Measurements from ENCODE around the gene TRAF6.

Gene TRAF6

GRCh38 chr11:36458129-36458915 is 51.8 kb downstream of the TRAF6 start:
- DNase-seq (ENCODE audit: low spot score): no peak

GRCh38 chr11:36456156-36456555 is 53.9 kb downstream of the TRAF6 start:
- no peak for DNase-seq (ENCODE audit: low spot score)

GRCh38 chr11:36455658-36456111 is 54.4 kb downstream of the TRAF6 start:
- DNase-seq (ENCODE audit: low spot score): peak; percentile 36

GRCh38 chr11:36454941-36455631 is 55.0 kb downstream of the TRAF6 start:
- no peak for DNase-seq (ENCODE audit: low spot score)

- no peak for DNase-seq (ENCODE audit: low spot score)
Observed at GRCh38 chr11:36454551-36454940, 55.5 kb downstream of the TRAF6 start.

DNA sequence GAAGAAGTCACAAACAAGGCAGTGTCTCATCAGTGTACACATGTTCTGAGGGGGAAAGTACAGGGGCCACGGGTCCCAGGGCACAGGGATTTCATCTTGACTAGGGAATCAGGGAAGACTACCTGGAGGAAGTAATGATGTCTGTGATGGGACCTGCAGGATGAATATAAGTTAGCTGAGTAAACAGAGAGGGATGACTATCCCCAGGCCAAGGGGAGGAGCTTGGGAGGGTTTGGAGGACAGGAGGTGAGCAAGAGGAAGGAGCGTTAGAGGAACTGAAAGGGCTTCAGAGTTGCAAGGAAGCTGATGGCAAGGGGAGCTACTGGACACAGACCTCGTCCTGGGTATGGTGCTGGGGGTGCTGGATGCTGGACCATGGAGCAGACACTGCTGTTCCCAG is 56.4 kb downstream of the TRAF6 start:
- peak; percentile 16 for DNase-seq (ENCODE audit: low spot score)

- DNase-seq (ENCODE audit: low spot score): no peak
Observed at GRCh38 chr11:36452961-36453360, 57.1 kb downstream of the TRAF6 start.

DNA sequence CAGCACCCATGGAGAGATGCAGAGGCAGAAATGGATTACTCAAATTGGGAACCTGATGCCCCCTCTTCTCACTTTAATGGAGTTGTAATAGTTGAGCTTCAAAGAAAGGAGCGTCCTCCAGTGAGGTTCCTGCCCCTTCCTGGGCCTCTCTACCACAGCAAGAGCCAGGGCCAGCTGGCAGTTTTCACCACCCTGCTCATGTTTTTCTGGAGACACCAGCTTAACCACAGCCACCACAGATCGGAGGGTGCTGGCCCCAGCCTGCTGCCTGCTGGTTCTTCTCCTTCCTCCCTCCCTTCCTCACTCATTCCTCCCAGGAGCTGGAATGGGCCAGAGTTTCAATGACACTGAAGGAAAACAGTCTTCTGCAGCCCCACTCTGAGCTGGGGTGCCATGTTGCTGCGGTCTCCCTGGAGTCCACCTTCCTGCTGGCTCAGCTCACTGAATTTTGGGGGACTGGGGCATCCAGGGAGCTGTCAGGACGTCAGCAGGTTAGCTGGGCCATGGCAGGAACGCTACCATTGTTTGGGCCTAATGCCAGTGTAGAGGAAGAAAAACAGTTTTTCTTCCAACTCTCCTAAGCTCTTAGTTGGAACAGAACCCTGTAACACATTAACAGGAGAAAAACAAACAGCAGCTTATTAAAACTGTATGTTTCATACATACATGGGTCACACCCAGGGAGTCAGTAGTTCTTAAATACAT is 57.7 kb downstream of the TRAF6 start:
- no peak for DNase-seq (ENCODE audit: low spot score)

GRCh38 chr11:36451681-36452080 is 58.4 kb downstream of the TRAF6 start:
- DNase-seq (ENCODE audit: low spot score): no peak

- no peak for DNase-seq (ENCODE audit: low spot score)
Observed at GRCh38 chr11:36451045-36451444, 59.0 kb downstream of the TRAF6 start.

DNA sequence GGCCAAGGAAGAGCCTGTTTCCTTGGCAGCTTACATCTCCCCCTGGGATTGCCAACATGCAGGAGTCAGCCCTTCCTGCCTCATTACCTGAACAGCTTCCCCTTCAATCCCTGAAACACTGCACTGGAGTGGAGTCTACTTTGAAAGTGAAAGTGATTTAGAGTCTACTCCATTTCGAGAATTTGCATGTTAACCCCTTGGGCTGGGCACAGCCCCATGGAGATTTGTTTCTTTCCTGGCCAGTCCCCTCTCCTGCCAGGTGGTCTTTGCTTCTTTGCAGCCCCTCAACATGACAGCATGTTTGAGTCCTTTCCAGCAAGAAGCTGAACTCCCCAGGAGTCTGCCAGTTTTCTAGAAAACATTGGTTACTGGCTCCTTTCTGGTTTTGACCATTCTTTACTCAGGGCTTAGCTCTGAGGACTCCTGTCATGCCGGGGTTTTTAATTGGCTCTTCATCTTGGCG is 59.9 kb downstream of the TRAF6 start:
- DNase-seq (ENCODE audit: low spot score): no peak

DNA sequence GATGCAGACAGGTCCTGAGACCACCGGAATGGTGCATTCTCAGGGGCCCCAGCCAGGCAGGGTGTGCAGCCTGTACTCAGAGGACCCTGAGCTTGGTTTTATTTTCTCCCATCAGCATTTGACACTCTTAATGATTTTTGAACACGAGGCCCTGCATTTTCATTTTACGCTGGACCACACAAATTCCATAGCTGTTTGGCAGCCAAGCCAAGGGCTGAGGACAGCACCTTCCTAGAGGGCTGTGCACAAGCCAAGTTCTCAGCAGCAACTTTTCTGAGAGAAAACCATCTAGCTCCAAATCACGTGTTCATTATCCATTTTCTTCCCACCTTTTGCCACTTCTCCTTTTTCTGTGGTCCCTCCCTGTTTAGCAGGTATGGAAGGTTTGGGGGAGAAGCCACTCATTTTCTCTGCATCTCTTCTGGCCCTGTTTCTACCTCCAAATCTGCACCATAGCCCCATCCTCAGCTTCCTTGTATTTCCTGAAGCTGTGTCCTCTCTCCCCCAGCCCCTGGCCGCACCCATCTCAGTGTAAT is 60.4 kb downstream of the TRAF6 start:
- no peak for DNase-seq (ENCODE audit: low spot score)

- DNase-seq (ENCODE audit: low spot score): no peak
Observed at GRCh38 chr11:36447947-36448346, 62.1 kb downstream of the TRAF6 start.

- DNase-seq (ENCODE audit: low spot score): no peak
Observed at GRCh38 chr11:36447514-36447913, 62.6 kb downstream of the TRAF6 start.

- no peak for DNase-seq (ENCODE audit: low spot score)
Observed at GRCh38 chr11:36446135-36446534, 63.9 kb downstream of the TRAF6 start.

- DNase-seq (ENCODE audit: low spot score): no peak
Observed at GRCh38 chr11:36443661-36444060, 66.4 kb downstream of the TRAF6 start.

GRCh38 chr11:36441610-36442208 is 68.4 kb downstream of the TRAF6 start:
- no peak for DNase-seq (ENCODE audit: low spot score)

DNA sequence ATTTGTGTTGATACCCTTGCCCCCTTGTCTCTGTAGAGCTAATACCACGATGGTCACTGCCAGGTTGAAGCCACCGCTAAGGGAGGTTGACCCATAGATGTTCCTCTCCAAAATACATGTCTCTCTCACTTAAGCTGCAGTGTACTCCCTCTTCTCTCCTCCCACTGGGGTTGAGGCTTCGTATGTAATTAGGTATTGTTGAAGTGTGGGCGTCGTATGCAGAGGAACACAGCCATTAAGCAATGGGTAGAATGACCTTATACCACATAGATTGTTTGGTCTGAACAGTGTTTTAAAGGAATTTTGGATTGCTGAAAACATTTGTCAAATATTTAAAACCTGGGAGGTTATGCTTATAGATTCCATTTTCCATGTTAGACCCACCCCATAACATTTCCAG is 71.9 kb downstream of the TRAF6 start:
- no peak for DNase-seq (ENCODE audit: low spot score)

GRCh38 chr11:36437413-36437812 is 72.7 kb downstream of the TRAF6 start:
- DNase-seq (ENCODE audit: low spot score): no peak
